ENCODE results near the gene CTNNA2.

The CTNNA2 gene

GRCh38 chr2:80437959-80438358 is 925.1 kb downstream of the CTNNA2 start:
- DNase-seq: no peak

- DNase-seq: no peak
Measured at GRCh38 chr2:80438686-80439085, 925.8 kb downstream of the CTNNA2 start.

GRCh38 chr2:80454628-80455027 is 941.8 kb downstream of the CTNNA2 start:
- no peak for DNase-seq

GRCh38 chr2:80459028-80459427 is 946.2 kb downstream of the CTNNA2 start:
- no peak for DNase-seq

GRCh38 chr2:80461505-80462197 is 948.8 kb downstream of the CTNNA2 start:
- no peak for DNase-seq

- DNase-seq: no peak
Measured at GRCh38 chr2:80462654-80463053, 949.8 kb downstream of the CTNNA2 start.

GRCh38 chr2:80464275-80464674 is 951.4 kb downstream of the CTNNA2 start:
- no peak for DNase-seq

GRCh38 chr2:80467262-80467811 is 954.5 kb downstream of the CTNNA2 start:
- no peak for DNase-seq

- DNase-seq: no peak
Measured at GRCh38 chr2:80469428-80469827, 956.6 kb downstream of the CTNNA2 start.

- no peak for DNase-seq
Measured at GRCh38 chr2:80473069-80473468, 960.2 kb downstream of the CTNNA2 start.

- no peak for DNase-seq
Measured at GRCh38 chr2:80473796-80474195, 960.9 kb downstream of the CTNNA2 start.

- no peak for DNase-seq
Measured at GRCh38 chr2:80475970-80476369, 963.1 kb downstream of the CTNNA2 start.

GRCh38 chr2:80476535-80477117 is 963.8 kb downstream of the CTNNA2 start:
- DNase-seq: no peak

GRCh38 chr2:80482276-80482675 is 969.4 kb downstream of the CTNNA2 start:
- DNase-seq: no peak

GRCh38 chr2:80489717-80490116 is 976.9 kb downstream of the CTNNA2 start:
- DNase-seq: no peak

GRCh38 chr2:80490964-80491363 is 978.1 kb downstream of the CTNNA2 start:
- no peak for DNase-seq

GRCh38 chr2:80496346-80496745 is 983.5 kb downstream of the CTNNA2 start:
- DNase-seq: no peak

GRCh38 chr2:80496775-80497174 is 983.9 kb downstream of the CTNNA2 start:
- no peak for DNase-seq

GRCh38 chr2:80499095-80499494 is 986.2 kb downstream of the CTNNA2 start:
- no peak for DNase-seq

- DNase-seq: no peak
Measured at GRCh38 chr2:80501874-80502624, 989.2 kb downstream of the CTNNA2 start.

- DNase-seq: no peak
Measured at GRCh38 chr2:80506563-80506962, 993.7 kb downstream of the CTNNA2 start.

- DNase-seq: no peak
Measured at GRCh38 chr2:80510716-80511115, 997.9 kb downstream of the CTNNA2 start.

- DNase-seq: no peak
Measured at GRCh38 chr2:80515964-80516363, 1003.1 kb downstream of the CTNNA2 start.

GRCh38 chr2:80517316-80517715 is 1004.5 kb downstream of the CTNNA2 start:
- DNase-seq: no peak

Data from CD4-positive, alpha-beta T cell treated with Interleukin-12 subunit alpha and Interleukin-12 subunit beta, for 1 hour (primary cell).